Ovary (tissue), 3 donors: ENCODE data around the gene IFFO2.

ENCODE experiments used
- CTCF ChIP-seq, 3 donors: fragments of 450-650 bp in 2 of 3; fragments of 200-600 bp in 1 of 3; IDR thresholded peaks; one replicate each; pipeline versions ENCODE4 v1.5.1 to v1.8.0; 2016 to 2022; ENCODE audit warnings: antibody characterized with exemption in 3 of 3, mild to moderate bottlenecking in 1 of 3
- EP300 ChIP-seq: sonication (generic); formaldehyde crosslinking; IDR thresholded peaks from one replicate; pipeline ENCODE4 v1.6.1; 2017; ENCODE audit warnings: antibody characterized with exemption
- donor health status: DM: no; HTN: no; CAD: no.

DNA sequence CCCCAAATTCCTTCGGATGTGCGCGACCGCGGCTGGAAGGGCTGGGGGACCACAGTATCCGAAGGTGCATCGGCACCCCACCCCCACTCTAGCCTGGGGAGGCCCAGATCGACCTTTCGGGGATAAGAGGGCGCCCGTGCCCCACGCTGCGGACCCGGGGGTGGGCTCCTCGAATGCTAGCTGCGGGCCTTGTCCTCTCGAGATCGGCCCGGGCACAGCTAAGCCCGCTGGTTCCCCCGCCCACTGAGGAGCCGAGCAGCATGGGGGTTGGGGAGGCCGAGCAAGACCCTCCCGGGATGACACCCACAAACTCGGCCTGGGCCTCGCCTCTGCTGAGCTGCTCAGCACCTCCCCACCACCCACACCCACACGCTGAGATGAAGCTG lies 653 bp upstream of the IFFO2 start:
- TF ChIP-seq CTCF (IDR thresholded peaks at IDR 0.05) = no peak
- no peak for TF ChIP-seq EP300
